Measurements from ENCODE around the gene MT4.
"Not testable (repeated sequence)": the region's sequence is repeated elsewhere in the genome, so short reads cannot be mapped to it uniquely, and the experiment has no call there.

Gene MT4

DNA sequence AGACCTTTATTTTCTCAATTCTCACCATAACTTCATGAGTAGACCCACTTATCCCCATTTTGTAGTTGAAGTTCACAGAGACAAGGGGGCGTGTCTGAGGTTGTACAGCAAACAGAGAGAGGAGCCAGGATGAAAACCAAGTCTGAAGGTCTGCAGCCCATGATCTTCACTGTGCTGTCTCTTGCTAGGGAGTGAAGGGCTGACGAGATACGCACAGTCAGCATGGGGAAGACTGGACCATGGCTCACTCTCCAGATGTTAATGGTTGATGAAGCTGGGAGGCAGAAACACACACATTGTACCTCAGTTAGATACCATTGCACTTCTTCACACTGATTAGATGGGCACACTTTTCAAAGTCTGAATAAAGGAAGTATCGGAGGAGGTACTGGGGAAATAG lies 5.8 kb upstream of the MT4 start:
- no peak for DNase-seq (ENCODE audit: low spot score)

DNA sequence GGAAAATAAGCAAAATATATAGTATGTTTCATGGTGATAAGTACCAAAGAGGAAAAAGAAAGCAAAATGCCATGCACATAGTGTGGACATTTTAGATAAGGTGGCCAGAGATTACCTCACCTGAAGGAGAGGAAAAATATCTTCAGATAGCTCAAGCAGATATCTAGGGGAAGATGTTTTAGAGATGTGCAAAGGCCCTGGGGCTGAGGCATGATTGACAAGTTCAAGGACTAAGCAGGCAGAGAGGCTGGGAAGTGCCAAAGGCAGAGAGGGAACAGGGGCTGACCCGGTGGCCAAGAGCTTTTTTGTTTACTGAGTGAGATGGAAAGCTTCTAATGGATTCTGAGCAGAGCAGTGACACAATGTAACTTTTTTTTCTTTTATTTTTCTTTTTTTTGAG lies 4.4 kb upstream of the MT4 start:
- no peak for DNase-seq (ENCODE audit: low spot score)

GRCh38 chr16:56561126-56561525 lies 3.7 kb upstream of the MT4 start:
- DNase-seq (ENCODE audit: low spot score) = no peak

DNA sequence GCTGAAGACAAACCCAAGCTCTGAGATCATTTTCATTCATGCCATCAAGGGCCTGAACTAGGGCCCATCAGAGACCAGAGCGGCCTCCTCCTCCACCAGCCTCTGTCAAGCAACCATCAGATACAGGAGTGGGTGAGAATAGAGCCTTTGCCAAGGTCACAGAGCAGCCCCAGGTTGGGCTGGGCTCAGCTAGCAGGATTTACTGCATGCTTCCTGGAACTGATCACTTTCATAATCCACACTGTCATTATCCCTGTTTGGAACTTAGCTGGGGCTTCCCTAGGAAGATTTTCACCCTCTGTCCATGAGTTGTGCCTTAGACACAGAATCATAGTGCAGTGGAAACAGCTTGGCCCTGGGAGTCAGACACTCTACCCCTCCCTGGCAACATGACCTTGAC lies 5.1 kb downstream of the MT4 start:
- DNase-seq (ENCODE audit: low spot score) = no peak

- DNase-seq (ENCODE audit: low spot score) = no peak
These were observed 6.7 kb downstream of the MT4 start for GRCh38 chr16:56571525-56571924.

GRCh38 chr16:56574625-56575024 lies 9.8 kb downstream of the MT4 start:
- no peak for DNase-seq (ENCODE audit: low spot score)

DNA sequence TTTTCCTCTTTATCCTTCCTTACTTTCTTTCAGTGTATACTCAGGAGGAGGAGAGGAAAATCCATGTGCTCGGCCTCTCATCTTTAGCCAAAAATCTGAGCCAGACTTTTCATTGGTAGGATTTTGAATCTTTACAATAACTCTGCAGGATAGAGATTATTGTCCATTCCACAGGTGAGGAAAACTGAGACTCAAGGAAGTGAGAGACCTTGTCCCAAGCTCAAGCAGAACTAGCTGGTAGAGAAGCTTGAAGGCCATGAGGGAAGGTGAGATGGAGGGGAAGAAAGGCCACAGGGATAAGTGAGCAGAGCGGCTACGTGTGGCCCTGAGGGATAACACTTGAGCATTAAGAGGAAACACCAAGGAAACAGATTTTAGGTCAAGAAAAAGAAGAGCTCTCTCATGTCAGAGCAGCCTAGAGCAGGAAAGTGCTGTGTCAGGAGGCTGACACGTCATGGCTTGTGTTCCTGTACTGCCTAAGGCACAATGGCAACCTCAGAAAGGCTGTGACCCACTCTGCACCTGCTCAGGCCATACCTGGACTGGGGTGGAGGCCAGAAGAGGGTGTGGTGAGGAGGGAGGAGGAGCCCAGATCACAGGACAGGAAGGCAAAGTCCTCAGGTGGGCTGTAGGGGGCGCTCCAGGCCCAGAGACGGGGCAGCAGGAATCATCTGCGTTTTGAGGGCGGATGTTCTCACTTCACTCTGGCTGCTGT lies 11.9 kb downstream of the MT4 start:
- peak; percentile 38 for DNase-seq (ENCODE audit: low spot score)

DNA sequence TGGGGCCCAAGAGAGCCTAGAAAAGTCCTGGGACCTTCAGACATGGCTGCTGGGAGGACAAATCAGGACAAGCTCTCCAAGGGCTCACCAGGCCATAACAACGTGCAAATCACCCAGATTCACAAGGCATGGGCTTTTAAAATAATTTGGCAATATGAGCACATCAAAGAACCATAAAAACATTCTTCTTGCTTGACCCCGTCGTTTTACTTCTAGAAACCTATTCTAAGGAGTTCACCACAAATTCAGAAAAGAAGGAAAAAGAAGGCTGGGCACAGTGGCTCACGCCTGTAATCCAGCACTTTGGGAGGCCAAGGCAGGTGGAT lies 12.4 kb downstream of the MT4 start:
- DNase-seq (ENCODE audit: low spot score) = no peak

DNA sequence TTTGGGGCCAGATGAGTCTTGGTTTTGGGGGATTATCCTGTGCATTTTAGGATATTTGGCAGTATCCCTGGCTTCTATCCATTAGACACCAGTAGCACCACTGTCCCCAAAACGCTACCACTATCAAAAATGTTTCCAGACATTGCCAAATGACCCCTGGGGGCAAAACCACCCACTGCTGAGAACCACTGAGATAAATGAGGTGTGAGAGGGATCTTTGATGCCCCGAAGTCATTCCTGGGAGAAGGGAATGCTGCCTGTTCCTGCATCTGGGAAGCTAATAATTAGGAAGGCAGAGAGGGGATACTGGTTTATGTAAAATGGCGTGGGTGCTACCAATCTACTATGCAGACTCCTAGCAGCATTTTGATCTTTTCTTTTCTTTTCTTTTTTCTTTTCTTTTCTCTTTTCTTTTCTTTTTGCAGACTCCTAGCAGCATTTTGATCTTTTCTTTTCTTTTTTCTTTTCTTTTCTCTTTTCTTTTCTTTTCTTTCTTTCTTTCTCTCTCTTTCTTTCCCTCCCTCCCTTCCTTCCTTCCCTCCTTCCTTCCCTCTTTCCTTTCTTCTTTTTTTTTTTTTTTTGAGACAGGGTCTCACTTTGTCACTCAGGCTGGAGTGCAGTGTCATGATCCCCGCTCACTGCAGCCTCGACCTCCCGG lies 15.6 kb downstream of the MT4 start:
- no peak for DNase-seq (ENCODE audit: low spot score)

GRCh38 chr16:56582911-56583310 lies 18.0 kb downstream of the MT4 start:
- not testable (repeated sequence) for DNase-seq (ENCODE audit: low spot score)

DNA sequence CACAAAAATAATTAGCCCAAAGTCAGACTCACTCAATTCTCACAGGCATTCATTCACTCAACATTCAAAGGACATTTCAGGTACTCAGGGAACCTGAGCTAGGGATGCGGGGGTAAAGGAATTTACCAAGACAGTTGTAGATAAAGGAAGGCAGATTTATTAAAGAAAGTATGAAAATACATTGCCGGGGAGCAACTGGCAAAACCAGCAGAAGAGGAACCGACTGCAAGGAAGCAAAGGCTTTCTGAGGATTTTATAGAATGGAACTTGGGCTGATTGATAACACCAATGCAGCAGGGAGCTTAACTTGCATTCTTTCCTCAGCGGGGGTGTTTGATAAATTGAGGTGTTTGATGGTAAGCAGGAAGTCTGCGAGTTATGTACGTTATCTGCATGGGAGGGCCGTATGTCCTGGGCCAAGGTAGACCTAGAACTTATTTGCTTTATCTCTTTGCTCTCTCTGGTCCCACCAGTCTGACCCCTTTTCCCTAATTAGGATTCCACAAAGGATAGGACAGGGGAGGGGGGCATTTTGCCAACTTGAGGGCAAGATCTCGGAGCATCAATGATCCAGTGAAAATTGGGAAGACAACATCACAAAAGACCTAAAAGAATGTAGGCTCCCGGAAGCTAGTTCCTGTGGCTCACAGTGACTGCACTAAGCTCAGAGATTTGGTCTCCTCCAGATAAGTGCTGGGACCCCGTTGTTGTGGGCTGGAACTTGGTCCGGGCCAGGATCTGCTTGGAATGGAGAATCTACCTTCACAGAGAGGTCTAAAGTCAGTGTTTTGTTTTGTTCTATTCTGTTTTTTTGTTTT lies 18.7 kb downstream of the MT4 start:
- DNase-seq (ENCODE audit: low spot score) = no peak

DNA sequence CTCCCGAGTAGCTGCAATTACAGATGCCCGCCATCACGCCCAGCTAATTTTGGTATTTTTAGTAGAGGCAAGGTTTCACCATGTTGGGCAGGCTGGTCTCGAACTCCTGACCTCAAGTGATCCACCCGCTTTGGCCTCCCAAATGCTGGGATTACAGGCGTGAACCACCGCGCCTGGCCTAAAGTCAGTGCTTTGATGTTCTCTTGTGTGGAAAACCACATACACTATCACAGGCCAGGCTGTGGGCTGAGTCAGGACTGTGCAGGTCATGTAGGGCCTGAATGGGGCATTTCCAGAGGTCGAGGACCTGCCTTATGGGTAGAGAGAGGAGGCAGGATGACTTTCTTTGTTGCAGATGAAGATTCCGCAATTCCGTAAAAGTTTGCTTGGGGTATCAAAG lies 19.4 kb downstream of the MT4 start:
- no peak for DNase-seq (ENCODE audit: low spot score)

DNA sequence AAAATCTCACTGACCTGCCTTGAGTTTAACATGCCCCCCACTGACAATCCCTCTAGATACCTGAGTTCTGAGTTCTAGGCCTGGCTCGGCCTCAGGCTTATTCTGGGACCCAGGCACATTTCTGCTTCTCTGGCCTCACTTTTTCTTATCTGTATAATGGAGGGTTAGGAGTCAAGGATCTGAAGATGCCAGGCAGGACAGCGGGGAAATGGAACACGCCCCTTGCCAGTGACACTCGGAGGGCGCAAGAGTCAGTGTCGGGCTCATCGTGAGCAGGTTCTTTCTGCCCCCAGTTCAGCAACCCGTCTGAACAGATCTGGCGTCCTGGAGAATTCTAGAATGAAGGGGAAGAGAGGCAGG lies 23.9 kb downstream of the MT4 start:
- no peak for DNase-seq (ENCODE audit: low spot score)

GRCh38 chr16:56589141-56590039 lies 24.5 kb downstream of the MT4 start, which contains the start of gene MT3:
MT3 (plus strand) TSS chr16:56589528; CDS start chr16:56589591, 63 bp downstream.
- peak; percentile 64 for DNase-seq (ENCODE audit: low spot score)

- peak; percentile 21 for DNase-seq (ENCODE audit: low spot score)
These were observed 26.6 kb downstream of the MT4 start for GRCh38 chr16:56591377-56592060.

DNA sequence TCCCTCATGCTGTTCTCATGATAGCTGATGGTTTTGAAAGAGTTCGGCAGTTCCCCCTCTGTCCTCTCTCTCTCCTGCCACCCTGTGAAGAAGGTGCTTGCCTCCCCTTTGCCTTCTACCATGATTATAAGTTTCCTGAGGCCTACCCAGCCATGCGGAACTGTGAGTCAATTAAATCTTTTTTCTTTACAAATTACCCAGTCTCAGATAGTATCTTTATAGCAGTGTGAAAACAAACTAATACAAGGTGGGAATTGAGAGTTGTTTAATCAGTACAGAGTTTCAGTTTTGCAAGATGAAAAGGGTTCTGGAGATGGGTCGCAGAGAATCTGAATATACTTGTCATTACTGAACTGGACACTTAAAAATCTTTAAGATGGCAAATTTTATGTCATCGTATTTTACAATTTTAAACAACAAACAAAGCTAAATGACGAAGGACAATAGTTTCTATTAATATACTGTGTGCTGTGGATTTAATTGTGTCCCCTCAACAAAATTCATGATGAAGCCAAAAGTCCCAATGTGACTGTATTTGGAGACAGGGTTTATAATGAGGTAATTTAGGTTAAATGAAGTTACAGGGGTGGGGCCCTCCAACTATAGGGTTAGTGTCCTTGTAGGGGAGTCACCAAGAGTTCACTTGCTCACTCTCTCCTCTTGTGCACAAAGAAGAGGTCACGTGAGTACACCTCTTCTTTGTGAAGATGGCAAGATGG lies 28.9 kb downstream of the MT4 start:
- no peak for DNase-seq (ENCODE audit: low spot score)

DNA sequence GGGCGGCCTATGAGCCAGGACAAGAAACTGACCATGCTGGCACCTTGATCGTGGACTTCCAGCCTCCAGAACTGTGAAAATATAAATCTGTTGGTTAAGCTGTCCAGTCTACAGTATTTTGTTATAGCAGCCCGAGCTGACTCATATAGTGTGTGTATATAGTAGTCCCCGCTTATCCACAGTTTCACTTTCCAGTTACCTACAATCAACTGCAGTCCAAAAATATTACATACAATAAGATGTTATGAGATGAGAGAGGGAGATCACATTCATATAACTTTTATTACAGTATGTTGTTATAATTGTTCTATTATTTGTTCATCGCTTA lies 29.4 kb downstream of the MT4 start:
- DNase-seq (ENCODE audit: low spot score) = no peak

DNA sequence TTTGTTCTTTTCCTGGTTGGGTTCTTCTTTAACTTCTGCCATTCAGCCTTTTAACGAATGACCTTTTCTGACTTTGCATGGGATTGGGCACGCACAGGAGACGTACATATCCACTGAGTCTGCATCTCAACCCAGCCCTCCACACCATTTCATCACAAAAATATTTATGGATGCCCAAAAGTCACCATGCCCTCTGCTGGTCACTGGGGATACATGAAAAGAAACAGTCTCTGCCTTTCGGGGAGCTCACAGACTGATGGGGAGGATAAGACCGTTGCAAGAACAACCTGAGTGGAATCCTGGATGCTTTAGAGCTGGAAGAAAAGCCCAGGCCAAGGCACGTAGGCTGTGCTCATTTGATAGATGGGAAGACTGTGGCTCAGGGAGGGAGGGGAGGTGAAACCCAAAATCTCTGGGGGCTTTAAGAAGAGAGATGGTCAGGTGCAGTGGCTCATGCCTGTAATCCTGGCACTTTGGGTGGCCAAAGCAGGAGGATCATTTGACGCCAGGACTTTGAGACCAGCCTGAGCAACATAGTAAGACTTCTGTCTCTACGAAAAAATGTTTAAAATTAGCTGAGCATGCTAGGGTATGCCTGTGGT lies 35.6 kb downstream of the MT4 start:
- DNase-seq (ENCODE audit: low spot score) = peak; percentile 66

DNA sequence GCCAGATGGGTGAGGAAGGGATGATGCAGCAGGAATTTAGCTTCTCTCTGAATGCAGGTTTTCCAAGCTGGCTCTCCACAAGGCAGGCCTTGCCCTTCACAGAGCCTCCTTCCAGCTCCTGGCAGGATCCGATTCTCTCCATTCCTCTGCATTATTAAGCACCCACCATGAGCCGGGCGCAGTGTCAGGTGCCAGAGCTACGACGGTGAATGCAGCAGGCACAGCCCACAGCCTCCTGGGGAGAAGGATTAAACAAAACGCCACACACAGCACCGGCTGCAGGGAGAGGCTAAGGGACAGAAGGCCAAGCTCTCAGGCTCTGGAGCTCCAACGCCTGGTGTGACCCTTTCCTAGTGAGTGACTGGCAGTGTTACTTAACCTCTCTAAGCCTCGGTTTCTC lies 36.5 kb downstream of the MT4 start:
- DNase-seq (ENCODE audit: low spot score) = no peak

DNA sequence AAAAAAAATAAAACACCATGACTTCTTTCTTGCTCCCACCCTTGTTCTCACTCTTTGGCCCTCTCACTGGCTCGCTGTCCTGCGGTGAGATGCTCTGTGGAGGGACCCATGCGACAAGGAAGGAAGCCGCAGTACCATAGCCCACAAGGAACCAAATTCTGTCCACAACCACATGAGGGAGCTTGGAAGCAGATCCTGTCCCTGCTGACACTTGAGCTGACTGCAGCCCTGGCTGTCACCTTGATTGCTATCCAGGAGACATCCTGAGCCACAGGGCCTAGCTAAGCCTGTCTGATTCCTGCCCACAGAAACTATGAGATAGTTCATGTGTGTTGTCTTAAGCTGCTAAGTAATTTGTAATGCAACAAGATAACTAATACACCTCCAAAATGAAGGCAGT lies 38.7 kb downstream of the MT4 start:
- peak; percentile 55 for DNase-seq (ENCODE audit: low spot score)

- DNase-seq (ENCODE audit: low spot score) = no peak
These were observed 40.1 kb downstream of the MT4 start for GRCh38 chr16:56604966-56605365.

Measured in globus pallidus (tissue), 1 donor.